ENCODE measurements around the gene LEO1.

DNA sequence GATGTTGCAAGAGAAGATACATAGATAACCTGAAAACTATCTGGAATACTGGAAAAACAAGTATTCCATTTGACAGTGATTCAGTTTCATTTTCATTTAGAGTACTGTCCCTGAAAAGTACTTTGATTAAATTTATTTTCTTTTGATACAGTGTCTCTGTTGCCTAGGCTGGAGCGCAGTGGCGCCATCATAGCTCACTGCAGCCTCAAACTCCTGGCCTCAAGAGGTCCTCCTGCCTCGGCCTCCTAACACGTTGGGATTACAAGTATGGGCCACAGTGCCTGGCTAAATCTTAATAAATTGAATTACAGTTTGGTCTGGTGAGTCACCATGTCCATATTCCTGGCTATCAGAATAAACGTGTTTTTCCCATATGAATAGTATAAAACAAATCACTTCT lies 1.6 kb upstream of the LEO1 start:
- TF ChIP-seq EZH2phosphoT487 (IDR thresholded peaks at IDR 0.05; ENCODE audit: insufficient read depth, low read depth) (no peak), EZH2 (IDR thresholded peaks at IDR 0.05; ENCODE audit: insufficient read depth, poor library complexity, severe bottlenecking) (no peak)

Data from GM23248 (cell line).